Brain microvascular endothelial cell (primary cell): ENCODE results near the gene TMEM247.

ENCODE experiments used
- DNase-seq: peaks from one replicate; pipeline ENCODE4 v3.0.0-alpha.2; 2020
- H3K27ac ChIP-seq: fragments of 250-450 bp; sonication (Bioruptor Pico); 2 replicates; pipeline ENCODE4 v1.5.1; 2020; ENCODE audit warnings: mild to moderate bottlenecking, moderate library complexity
- H3K27me3 ChIP-seq: fragments of 250-450 bp; sonication (Bioruptor Pico); replicated peaks from 2 replicates; pipeline ENCODE4 v1.5.1; 2020; ENCODE audit warnings: mild to moderate bottlenecking
- H3K36me3 ChIP-seq: fragments of 250-450 bp; sonication (Bioruptor Pico); replicated peaks from 2 replicates; pipeline ENCODE4 v1.5.1; 2020; ENCODE audit warnings: mild to moderate bottlenecking
- H3K4me3 ChIP-seq: 2 replicates; pipeline ENCODE4 v1.5.1; 2011; ENCODE audit warnings: low read depth, mild to moderate bottlenecking, control low read depth, low read length, moderate library complexity
- CTCF ChIP-seq: IDR thresholded peaks from 2 replicates; pipeline ENCODE4 v1.5.1; 2011; ENCODE audit warnings: low read depth, mild to moderate bottlenecking, moderate library complexity, low read length, control low read depth, inconsistent platforms; ENCODE audit errors: missing control alignments
- in situ Hi-C: cut with HindIII; loops from 2 replicates; pipeline ENCODE4 v1.10.0; 2017; ENCODE audit warnings: low sequenced_read_pairs, low pct_ligation_motif_present

The TMEM247 gene

GRCh38 chr2:46487667-46488335 lies 8.4 kb downstream of the TMEM247 start:
- H3K36me3 ChIP-seq, result no peaks in the 10 kb centered on the region
- in situ Hi-C loops, result no loop called here
- DNase-seq, result peak; percentile 55
- no peak overlapping the region for H3K4me3 ChIP-seq
- TF ChIP-seq CTCF, result no peak
- no peak overlapping the region for H3K27ac ChIP-seq
- H3K27me3 ChIP-seq, result no peaks in the 10 kb centered on the region

- in situ Hi-C loops, result no loop called here
- no peak for DNase-seq
- H3K36me3 ChIP-seq, result no peaks in the 10 kb centered on the region
- H3K27me3 ChIP-seq, result no peaks in the 10 kb centered on the region
- H3K4me3 ChIP-seq, result no peak overlapping the region
- no peak overlapping the region for H3K27ac ChIP-seq
- TF ChIP-seq CTCF, result peak; percentile 31
Observed at GRCh38 chr2:46488389-46488788, 9.0 kb downstream of the TMEM247 start.

GRCh38 chr2:46489423-46490174 lies 10.2 kb downstream of the TMEM247 start:
- DNase-seq, result no peak
- no peak for TF ChIP-seq CTCF
- Histone ChIP-seq H3K4me3 (no peak overlapping the region), H3K27ac (no peak overlapping the region), H3K27me3 (no peaks in the 10 kb centered on the region), H3K36me3 (no peaks in the 10 kb centered on the region)
- in situ Hi-C loops, result no loop called here

GRCh38 chr2:46490521-46491141 lies 11.3 kb downstream of the TMEM247 start:
- no peak for DNase-seq
- TF ChIP-seq CTCF, result no peak
- in situ Hi-C loops, result no loop called here
- Histone ChIP-seq H3K4me3 (no peak overlapping the region), H3K27me3 (no peaks in the 10 kb centered on the region), H3K36me3 (no peaks in the 10 kb centered on the region), H3K27ac (no peak overlapping the region)

- H3K27ac ChIP-seq, result no peak overlapping the region
- in situ Hi-C loops, result no loop called here
- no peaks in the 10 kb centered on the region for H3K27me3 ChIP-seq
- no peak overlapping the region for H3K4me3 ChIP-seq
- no peak for TF ChIP-seq CTCF
- no peaks in the 10 kb centered on the region for H3K36me3 ChIP-seq
- no peak for DNase-seq
Observed at GRCh38 chr2:46492301-46492700, 12.9 kb downstream of the TMEM247 start.
